Motor neuron (in vitro differentiated cells): Measurements from ENCODE around the gene OR2L5. TPM values are rescaled to one million over a fixed set of nuclear protein-coding genes. Genes with fewer than 3 reads are reported as not detected.

Experiments used
- ATAC-seq, 8 experiments: fragments of 200-7000 bp; cut with Tn5 transposase; replicated peaks in 6 of 8; 2 replicates each; pipeline ENCODE4 v1.8.0; 2021; ENCODE audit warnings: mild to moderate bottlenecking in 8 of 8, moderate library complexity in 8 of 8
- H3K27ac ChIP-seq, 2 donors: fragments of 250-450 bp; sonication (Bioruptor Pico); 2 replicates each; pipeline ENCODE4 v1.9.0; 2021; ENCODE audit warnings: antibody characterized with exemption in 2 of 2, mild to moderate bottlenecking in 2 of 2, moderate library complexity in 1 of 2
- H3K4me1 ChIP-seq, 2 donors: fragments of 250-450 bp; sonication (Bioruptor Pico); replicated peaks in 1 of 2; 2 replicates each; pipeline ENCODE4 v1.6.1; 2021; ENCODE audit warnings: antibody characterized with exemption in 2 of 2, mild to moderate bottlenecking in 2 of 2, moderate library complexity in 1 of 2
- H3K4me3 ChIP-seq, 5 donors: fragments of 250-450 bp; sonication (Bioruptor Pico); 2 replicates each; pipeline ENCODE4 v1.9.0; 2021; ENCODE audit warnings: antibody characterized with exemption in 5 of 5, mild to moderate bottlenecking in 5 of 5, moderate library complexity in 4 of 5
- WGBS, 10 experiments: fragments of 450-650 bp; shearing (Covaris generic); methylation state at CpG; one replicate each; pipeline ENCODE4 v1.0.0; 2022; 5-methylcytosine and 5-hydroxymethylcytosine counted together
- in situ Hi-C, 9 experiments: fragments of 400-800 bp; cut with MboI; loops; one replicate each; pipeline ENCODE4 v1.15.0; 2021; ENCODE audit warnings: low sequenced_read_pairs in 9 of 9, low pct_unique_long_range_greater_than_20kb in 2 of 9; ENCODE audit not compliant: unreplicated experiment in 9 of 9
- total RNA-seq, 8 experiments: library from RNA; unstranded; fragments of 300-600 nt; gene quantifications; 2 replicates each; pipeline versions ENCODE4 v1.2.3 to v1.2.4, GENCODE V29; 2022

The OR2L5 gene
- total RNA-seq, 8 experiments from 2014 or later = 0.08 to 1.0 (median 0.26) TPM; not detected in 4

- in situ Hi-C loops = no loop called here
- H3K4me1 ChIP-seq = no peaks in the 10 kb centered on the region
- no peak overlapping the region for H3K4me3 ChIP-seq
- ATAC-seq = no peak
- no peak overlapping the region for H3K27ac ChIP-seq
Measured at GRCh38 chr1:248054671-248055070, 41.2 kb downstream of the OR2L5 start.

- WGBS, 10 experiments = 0 to 67% (median 39%) methylated on average over 1 to 2 of the region's 2 CpGs; no CpG with 5 or more reads in 3 of the 10 experiments
- H3K4me1 ChIP-seq = no peaks in the 10 kb centered on the region
- no peak overlapping the region for H3K4me3 ChIP-seq
- no peak for ATAC-seq
- H3K27ac ChIP-seq = no peak overlapping the region
- in situ Hi-C loops = no loop called here
Measured at GRCh38 chr1:248055261-248055660, 41.8 kb downstream of the OR2L5 start.

- H3K4me1 ChIP-seq = no peaks in the 10 kb centered on the region
- WGBS, 10 experiments = 5 to 82% (median 50%) methylated on average over 1 to 2 of the region's 2 CpGs; no CpG with 5 or more reads in 1 of the 10 experiments
- H3K27ac ChIP-seq = no peak overlapping the region
- in situ Hi-C loops = no loop called here
- ATAC-seq = peak in 3 of 8 experiments; percentile 34 to 95 (median 63)
- H3K4me3 ChIP-seq = no peak overlapping the region
Measured at GRCh38 chr1:248065071-248065470, 51.6 kb downstream of the OR2L5 start.

GRCh38 chr1:248065604-248066003 is 52.1 kb downstream of the OR2L5 start:
- WGBS, 10 experiments = 100% methylated on average over 1 to 2 of the region's 3 CpGs; no CpG with 5 or more reads in 8 of the 10 experiments
- no peaks in the 10 kb centered on the region for H3K4me1 ChIP-seq
- no peak overlapping the region for H3K27ac ChIP-seq
- no peak overlapping the region for H3K4me3 ChIP-seq
- ATAC-seq = no peak
- in situ Hi-C loops = no loop called here

Other genes with a start within 250 kb of the OR2L5 start
- gene OR14A16, start 189.5 kb upstream of the OR2L5 start, total RNA-seq = not detected
- 1 to 10 TPM in 1 of 8 experiments, under 1 TPM in 1, not detected in 6; 0.25 to 1.1 TPM for gene OR11L1, start 171.8 kb upstream of the OR2L5 start, total RNA-seq
- 1 to 10 TPM in 2 of 8 experiments, under 1 TPM in 5, not detected in 1; 0.27 to 4.7 (median 0.52) TPM for gene TRIM58, start 156.5 kb upstream of the OR2L5 start, total RNA-seq
- gene OR2W3, start 118.1 kb upstream of the OR2L5 start, total RNA-seq = 1 to 10 TPM in 1 of 8 experiments, under 1 TPM in 7; 0.33 to 1.0 (median 0.51) TPM
- under 1 TPM in 1 of 8 experiments, not detected in 7; 0.47 TPM for gene OR2T8, start 93.4 kb upstream of the OR2L5 start, total RNA-seq
- gene OR2AJ1, start 88.8 kb upstream of the OR2L5 start, total RNA-seq = under 1 TPM in 2 of 8 experiments, not detected in 6; 0.21 to 0.24 TPM
- gene OR2L8, start 64.8 kb upstream of the OR2L5 start, total RNA-seq = 1 to 10 TPM in 2 of 8 experiments, under 1 TPM in 2, not detected in 4; 0.36 to 1.9 (median 0.80) TPM
- gene OR2AK2, start 48.4 kb upstream of the OR2L5 start, total RNA-seq = 1 to 10 TPM in 2 of 8 experiments, under 1 TPM in 1, not detected in 5; 1.00 to 1.5 (median 1.1) TPM
- gene OR2L2, start 16.4 kb downstream of the OR2L5 start, total RNA-seq = under 1 TPM in 7 of 8 experiments, not detected in 1; 0.08 to 0.70 (median 0.29) TPM
- gene OR2L3, start 33.2 kb downstream of the OR2L5 start, total RNA-seq = under 1 TPM in 6 of 8 experiments, not detected in 2; 0.13 to 0.63 (median 0.21) TPM
- under 1 TPM in 6 of 8 experiments, not detected in 2; 0.05 to 0.77 (median 0.30) TPM for gene OR2L13, start 81.5 kb downstream of the OR2L5 start, total RNA-seq
- 1 to 10 TPM in 1 of 8 experiments, under 1 TPM in 3, not detected in 4; 0.21 to 1.0 (median 0.45) TPM for gene OR2M5, start 131.5 kb downstream of the OR2L5 start, total RNA-seq
- under 1 TPM in 2 of 8 experiments, not detected in 6; 0.59 to 0.85 TPM for gene OR2M2, start 161.2 kb downstream of the OR2L5 start, total RNA-seq
- under 1 TPM in 6 of 8 experiments, not detected in 2; 0.08 to 0.87 (median 0.41) TPM for gene OR2M3, start 183.6 kb downstream of the OR2L5 start, total RNA-seq
- gene OR2M4, start 217.8 kb downstream of the OR2L5 start, total RNA-seq = under 1 TPM; 0.05 to 0.80 (median 0.13) TPM